CD14-positive monocyte (primary cell): ENCODE measurements around the gene CMTM1. TPM values are rescaled to one million over a fixed set of nuclear protein-coding genes. Genes with fewer than 3 reads are reported as not detected.

Experiments
- DNase-seq, 3 donors: peaks; one replicate each; pipeline ENCODE4 v3.0.0-alpha.2; 2011 to 2022
- H2AFZ ChIP-seq: 2 replicates; pipeline ENCODE4 v1.6.0; 2012; ENCODE audit warnings: mild to moderate bottlenecking, low read depth, low read length, inconsistent platforms; ENCODE audit not compliant: insufficient read depth, poor library complexity, severe bottlenecking
- H3K27ac ChIP-seq, 2 donors: 1 replicate in 1 of 2; 2 replicates in 1 of 2; pipeline ENCODE4 v1.5.1; 2012 to 2013; ENCODE audit warnings: low read length in 2 of 2, control low read depth in 1 of 2, inconsistent platforms in 1 of 2, low read depth in 1 of 2, mild to moderate bottlenecking in 1 of 2
- H3K27me3 ChIP-seq, 2 donors: one replicate each; pipeline versions ENCODE4 v1.6.0 to v1.6.1; 2011 to 2013; ENCODE audit warnings: low read length in 2 of 2; ENCODE audit not compliant: control insufficient read depth in 2 of 2, insufficient read depth in 2 of 2
- H3K36me3 ChIP-seq, 2 donors: replicated peaks in 1 of 2; 1 replicate in 1 of 2; 2 replicates in 1 of 2; pipeline versions ENCODE4 v1.5.1 to v1.6.1; 2012 to 2013; ENCODE audit warnings: low read length in 2 of 2, control low read depth in 1 of 2, inconsistent platforms in 1 of 2, mild to moderate bottlenecking in 1 of 2; ENCODE audit not compliant: insufficient read depth in 2 of 2, control insufficient read depth in 1 of 2
- H3K4me1 ChIP-seq, 2 donors: 1 replicate in 1 of 2; 2 replicates in 1 of 2; pipeline versions ENCODE4 v1.5.1 to v1.6.1; 2012 to 2013; ENCODE audit warnings: low read length in 2 of 2, control low read depth in 1 of 2, inconsistent platforms in 1 of 2, mild to moderate bottlenecking in 1 of 2, moderate library complexity in 1 of 2; ENCODE audit not compliant: insufficient read depth in 2 of 2, control insufficient read depth in 1 of 2
- H3K4me2 ChIP-seq: replicated peaks from 2 replicates; pipeline ENCODE3; 2012; ENCODE audit warnings: low read length, moderate library complexity, mild to moderate bottlenecking; ENCODE audit not compliant: poor library complexity, severe bottlenecking; ENCODE audit errors: extremely low read depth
- H3K4me3 ChIP-seq, 3 experiments: fragments of 200-600 bp in 1 of 3; sonication (generic) in 1 of 3; replicated peaks in 1 of 3; 1 replicate in 2 of 3; 2 replicates in 1 of 3; pipeline ENCODE4 v1.5.1; 2011 to 2013; ENCODE audit warnings: low read length in 3 of 3, mild to moderate bottlenecking in 3 of 3, control low read depth in 2 of 3, low read depth in 2 of 3, inconsistent platforms in 1 of 3, moderate library complexity in 1 of 3
- H3K79me2 ChIP-seq: 2 replicates; pipeline ENCODE4 v1.6.0; 2012; ENCODE audit warnings: mild to moderate bottlenecking, control low read depth, inconsistent platforms, low read length, moderate library complexity; ENCODE audit not compliant: insufficient read depth
- H3K9ac ChIP-seq: 2 replicates; pipeline ENCODE4 v1.6.0; 2017; ENCODE audit warnings: low read length, mild to moderate bottlenecking; ENCODE audit not compliant: insufficient read depth, poor library complexity, severe bottlenecking
- H3K9me3 ChIP-seq, 2 donors: replicated peaks in 1 of 2; 1 replicate in 1 of 2; 2 replicates in 1 of 2; pipeline versions ENCODE4 v1.5.1 to v1.6.1; 2012 to 2013; ENCODE audit warnings: low read length in 2 of 2, control low read depth in 1 of 2; ENCODE audit not compliant: control insufficient read depth in 1 of 2, insufficient read depth in 1 of 2
- H4K20me1 ChIP-seq: 2 replicates; pipeline ENCODE4 v1.6.0; 2012; ENCODE audit warnings: mild to moderate bottlenecking, low read length, control low read depth, moderate library complexity; ENCODE audit not compliant: insufficient read depth
- H3K27ac Mint-ChIP-seq, 7 donors: one replicate each; pipeline ENCODE4 v1.8.0; 2020; ENCODE audit warnings: mild to moderate bottlenecking in 7 of 7, mixed read lengths in 7 of 7, moderate library complexity in 6 of 7, inconsistent platforms in 2 of 7
- H3K27me3 Mint-ChIP-seq, 3 donors: one replicate each; pipeline ENCODE4 v1.8.0; 2021 to 2022; ENCODE audit warnings: low read depth in 3 of 3, mild to moderate bottlenecking in 3 of 3, mixed read lengths in 3 of 3, moderate library complexity in 3 of 3, inconsistent platforms in 1 of 3
- H3K36me3 Mint-ChIP-seq, 2 donors: one replicate each; pipeline ENCODE4 v1.8.0; 2020; ENCODE audit warnings: mixed read lengths in 2 of 2, inconsistent platforms in 1 of 2, mild to moderate bottlenecking in 1 of 2
- H3K4me1 Mint-ChIP-seq: one replicate; pipeline ENCODE4 v1.8.0; 2020; ENCODE audit warnings: mild to moderate bottlenecking, mixed read lengths
- H3K4me3 Mint-ChIP-seq, 2 donors: one replicate each; pipeline ENCODE4 v1.8.0; 2020; ENCODE audit warnings: mild to moderate bottlenecking in 2 of 2, mixed read lengths in 2 of 2, moderate library complexity in 1 of 2
- H3K9me3 Mint-ChIP-seq, 7 donors: one replicate each; pipeline ENCODE4 v1.8.0; 2020 to 2022; ENCODE audit warnings: mixed read lengths in 7 of 7, mild to moderate bottlenecking in 6 of 7, moderate library complexity in 6 of 7, inconsistent platforms in 2 of 7
- CTCF ChIP-seq: fragments of 200-600 bp; IDR thresholded peaks from one replicate; pipeline ENCODE4 v1.8.0; 2022; ENCODE audit warnings: antibody characterized with exemption, mild to moderate bottlenecking
- WGBS: methylation state at CpG from one replicate; pipeline ENCODE4 v1.1.5; 2013; ENCODE audit warnings: missing lambda C conversion rate; ENCODE audit not compliant: insufficient coverage; 5-methylcytosine and 5-hydroxymethylcytosine counted together
- intact Hi-C, 2 donors: fragments of 100-400 bp; cut with micrococcal nuclease; formaldehyde crosslinking; loops; one replicate each; pipeline versions ENCODE4 v1.15.0 to v1.15.1; 2023
- polyA plus RNA-seq, 3 donors: library from polyadenylated mRNA; depleted of rRNA in 1 of 3; unstranded in 2 of 3; stranded (reverse) in 1 of 3; fragments of 300-500 nt in 2 of 3; fragments of >200 nt in 1 of 3; fragmentation: Illumina TruSeq in 2 of 3; gene quantifications; 1 replicate in 2 of 3; 2 replicates in 1 of 3; pipeline ENCODE4 v1.2.3, GENCODE V29; 2012 to 2021

Gene CMTM1
- polyA plus RNA-seq, 3 donors: 1.6 to 3.3 (median 2.5) TPM

DNA sequence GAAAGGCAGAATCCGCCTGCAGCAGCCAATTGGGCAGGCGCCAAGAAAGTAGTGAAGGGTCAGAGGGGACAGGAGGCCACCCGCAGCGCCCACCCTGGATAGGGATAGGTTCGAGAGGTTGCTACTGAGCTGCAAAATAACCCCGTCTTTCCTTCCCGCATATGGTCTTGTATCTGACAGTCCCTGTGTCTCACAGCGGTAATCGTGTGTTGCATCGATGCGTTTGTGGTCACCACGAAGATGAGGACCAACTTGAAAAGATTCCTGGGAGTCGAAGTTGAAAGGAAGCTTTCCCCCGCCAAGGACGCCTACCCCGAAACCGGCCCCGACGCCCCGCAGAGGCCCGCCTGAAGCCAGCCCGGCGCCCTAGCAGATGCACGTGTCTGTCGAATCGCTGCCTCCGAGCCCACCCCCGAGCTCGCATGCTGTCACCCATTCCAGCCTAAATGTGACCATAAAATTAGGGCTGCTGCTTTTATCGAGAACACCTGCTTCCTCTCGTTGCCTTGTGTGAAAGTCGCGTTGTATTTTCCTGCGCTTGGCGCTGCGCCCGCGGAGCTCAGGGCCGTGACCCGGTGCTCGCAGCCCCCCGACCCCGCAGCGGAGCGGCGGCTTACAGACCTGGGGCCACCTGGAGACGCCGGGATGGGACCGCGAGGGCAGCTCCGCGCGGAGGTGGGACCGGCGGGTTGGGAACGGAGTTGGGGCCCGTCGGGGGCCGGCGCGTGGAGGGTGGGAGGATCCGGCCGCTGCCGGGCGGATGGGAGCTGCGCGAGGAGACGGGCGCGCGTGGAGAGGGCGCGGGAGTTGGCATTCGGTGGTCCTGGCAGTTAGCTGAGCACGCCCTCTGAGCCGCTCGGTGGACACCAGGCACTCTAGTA, 12.7 kb downstream of the CMTM1 start, which contains the start of gene CMTM2:
Gene CMTM2 (plus strand): TSS at position 813 of the 881 bp plus-strand sequence. CDS start 145 bp downstream, outside the sequence.
- peaks cover 35% of the 10 kb centered on the region for H3K4me1 Mint-ChIP-seq
- 8% methylated on average over 70 of the region's 77 CpGs for WGBS
- Histone ChIP-seq H3K27me3 (peaks cover 27 to 32% of the 10 kb centered on the region in 2 donors), H3K36me3 (no peaks in the 10 kb centered on the region), H3K4me3 (peak within 1 kb of the TSS in 2 of 3 experiments; percentile 23 to 71), H2AFZ (peak within 1 kb of the TSS; percentile 79), H3K9ac (peak within 1 kb of the TSS; percentile 47), H3K4me1 (peaks cover 14% of the 10 kb centered on the region in 2 donors), H3K79me2 (no peaks in the 10 kb centered on the region), H3K4me2 (peak within 1 kb of the TSS; percentile 71), H3K27ac (no peak within 1 kb of the TSS), H4K20me1 (no peaks in the 10 kb centered on the region), H3K9me3 (peaks cover 0 to 6% of the 10 kb centered on the region in 2 donors)
- H3K4me3 Mint-ChIP-seq: peak within 1 kb of the TSS; percentile 76 to 88
- no peak for DNase-seq
- intact Hi-C loops: no loop called here
- peaks cover 32 to 42% of the 10 kb centered on the region in 2 donors for H3K36me3 Mint-ChIP-seq
- peak within 1 kb of the TSS in 2 of 7 donors; percentile 30 to 64 for H3K27ac Mint-ChIP-seq
- peaks cover 36 to 40% (median 39%) of the 10 kb centered on the region in 3 donors for H3K27me3 Mint-ChIP-seq
- TF ChIP-seq CTCF: no peak
- H3K9me3 Mint-ChIP-seq: peaks cover 0 to 11% (median 4%) of the 10 kb centered on the region in 7 donors

DNA sequence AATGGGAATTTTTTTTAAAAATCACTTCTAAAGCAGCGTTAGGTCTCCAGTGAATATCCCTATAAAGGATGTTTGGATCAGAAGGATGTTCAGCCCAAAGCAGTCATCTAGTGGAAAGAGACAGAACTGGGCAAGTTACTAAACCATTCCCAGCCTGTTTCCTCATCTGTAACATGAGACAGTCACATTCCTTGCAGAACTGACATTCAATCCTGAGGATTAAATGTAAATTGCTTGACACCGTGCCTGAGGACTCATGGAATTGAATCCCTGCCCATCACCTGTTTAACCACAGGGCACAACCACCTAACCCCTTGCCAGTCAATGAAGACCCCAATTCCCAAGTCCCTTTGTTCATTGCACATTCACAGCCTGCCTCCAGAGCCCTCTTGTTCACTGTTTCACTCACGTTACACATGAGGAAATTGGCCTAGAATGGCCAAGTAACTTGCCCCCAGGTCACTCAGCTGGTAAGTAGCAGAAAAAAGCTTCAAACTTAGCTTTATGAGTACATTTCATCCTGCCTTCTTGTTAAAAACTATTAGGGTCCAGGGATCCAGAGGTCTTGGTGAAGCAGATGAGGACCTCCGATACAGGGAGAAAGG, 14.5 kb downstream of the CMTM1 start:
- Mint-ChIP-seq H3K36me3 (peaks cover 34 to 36% of the 10 kb centered on the region in 2 donors), H3K4me1 (peaks cover 52% of the 10 kb centered on the region), H3K27ac (peak overlapping the region in 1 of 7 donors; percentile 56), H3K9me3 (peaks cover 0 to 11% (median 4%) of the 10 kb centered on the region in 7 donors), H3K27me3 (peaks cover 36 to 39% (median 38%) of the 10 kb centered on the region in 3 donors), H3K4me3 (peak overlapping the region in 1 of 2 donors; percentile 88)
- Histone ChIP-seq H3K79me2 (no peaks in the 10 kb centered on the region), H3K36me3 (no peaks in the 10 kb centered on the region), H2AFZ (no peak overlapping the region), H3K4me3 (no peak overlapping the region), H3K4me1 (peaks cover 29 to 32% of the 10 kb centered on the region in 2 donors), H3K27me3 (peaks cover 27 to 32% of the 10 kb centered on the region in 2 donors), H3K9ac (no peak overlapping the region), H4K20me1 (no peaks in the 10 kb centered on the region), H3K4me2 (no peak overlapping the region), H3K27ac (no peak overlapping the region), H3K9me3 (peaks cover 0 to 6% of the 10 kb centered on the region in 2 donors)
- 92% methylated on average over 3 of the region's 4 CpGs for WGBS
- no peak for DNase-seq
- TF ChIP-seq CTCF: no peak
- intact Hi-C loops: no loop called here
